HG02884 (cell line): ENCODE results near the gene OXNAD1.

ENCODE experiments used
- ATAC-seq: cut with Tn5 transposase; IDR thresholded peaks from one replicate; pipeline ENCODE4 v1.9.1; 2021; ENCODE audit warnings: mild to moderate bottlenecking, moderate library complexity; ENCODE audit not compliant: unreplicated experiment

Gene OXNAD1

DNA sequence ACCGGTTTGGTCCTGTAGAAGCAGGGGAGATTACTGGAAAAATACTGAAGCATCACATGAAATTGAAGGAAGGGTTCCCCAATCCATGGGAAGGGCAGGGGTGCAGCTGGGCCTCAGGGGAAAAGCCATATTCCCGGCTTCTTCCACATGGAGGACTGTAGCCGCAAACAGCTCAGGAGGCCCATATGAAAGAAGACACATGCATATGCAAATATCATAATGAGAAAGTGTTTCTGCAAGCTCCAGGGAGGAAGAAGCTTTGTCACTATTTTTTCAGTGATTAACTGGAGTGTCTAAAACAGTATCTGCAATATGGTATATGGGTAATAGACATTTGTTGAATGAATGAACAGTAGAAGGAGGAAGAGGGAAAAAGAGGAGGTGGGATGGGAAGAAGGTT, 19.4 kb upstream of the OXNAD1 start:
- ATAC-seq, result no peak

DNA sequence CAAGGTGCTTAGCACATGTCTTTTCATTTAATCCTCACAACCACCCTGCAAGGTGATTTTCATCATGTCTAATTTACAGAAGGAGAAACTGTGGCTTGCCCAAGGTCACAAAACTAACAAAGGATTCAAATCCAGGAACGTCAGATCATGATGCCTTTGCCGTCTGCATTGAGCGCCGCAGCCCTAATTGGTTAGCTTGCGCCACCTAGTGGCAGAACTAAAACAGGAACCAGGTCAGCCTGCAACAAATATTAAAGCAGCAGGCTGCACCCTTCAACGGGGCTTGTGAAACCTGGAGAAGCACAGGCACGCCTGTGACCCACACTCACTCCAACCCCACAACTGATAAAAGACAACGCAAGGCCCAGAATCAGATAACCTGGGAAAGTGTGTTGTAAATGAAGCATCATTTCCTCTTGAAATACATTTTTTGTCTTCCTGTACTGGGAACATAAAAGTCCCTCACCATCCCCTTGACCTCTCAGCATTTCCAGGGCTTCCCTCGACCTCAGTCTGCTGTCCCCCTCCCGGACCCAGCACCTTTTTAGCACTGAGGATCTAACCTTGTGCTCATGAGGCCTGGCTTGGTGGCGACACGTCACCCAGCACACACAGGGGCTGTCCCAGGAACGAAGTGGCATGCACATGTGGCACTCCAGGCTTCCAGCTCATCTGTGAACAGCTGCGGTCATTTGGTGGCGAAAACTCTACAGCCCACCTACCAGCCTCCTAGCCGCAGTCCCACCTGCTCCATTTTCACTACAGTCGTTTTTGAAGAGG, 17.5 kb upstream of the OXNAD1 start:
- peak; percentile 79 for ATAC-seq

DNA sequence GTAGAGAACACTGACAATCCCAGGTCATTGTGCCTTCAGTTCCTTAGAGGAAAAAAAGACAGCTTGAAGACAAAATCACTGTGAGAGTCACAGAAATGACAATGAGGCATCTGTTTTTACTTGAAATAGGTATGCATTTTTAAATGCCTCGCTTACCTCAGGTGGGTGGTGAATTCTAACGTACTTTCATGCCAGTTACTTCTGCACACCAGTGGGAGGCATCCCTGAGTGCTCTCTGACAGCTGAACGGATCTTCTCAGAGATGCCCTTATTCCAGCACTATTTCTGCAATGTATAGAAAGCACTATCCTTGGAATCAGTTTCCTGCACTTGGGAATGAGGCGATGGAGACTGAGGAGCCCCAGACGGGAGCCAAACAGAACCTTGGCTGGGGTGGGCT, 16.5 kb upstream of the OXNAD1 start:
- no peak for ATAC-seq

DNA sequence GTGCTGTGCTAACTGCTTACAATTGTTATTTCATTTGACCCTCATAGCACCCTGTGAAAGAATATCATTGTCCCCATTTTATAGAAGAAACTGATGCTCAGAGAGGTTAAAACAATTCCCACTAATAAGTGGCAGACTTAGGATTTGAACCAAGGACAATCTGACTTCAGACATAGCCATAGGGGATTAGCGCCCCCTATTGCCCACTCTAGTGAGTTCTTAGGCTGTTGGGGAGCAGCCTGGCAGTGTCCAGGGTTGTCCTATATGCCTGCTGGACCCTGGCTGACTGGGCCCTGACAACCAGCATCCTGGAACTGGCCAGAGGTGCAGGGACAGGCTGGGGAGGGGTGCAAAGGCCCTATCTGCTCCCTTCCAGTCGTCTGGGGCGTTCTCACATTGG, 15.7 kb upstream of the OXNAD1 start:
- no peak for ATAC-seq

DNA sequence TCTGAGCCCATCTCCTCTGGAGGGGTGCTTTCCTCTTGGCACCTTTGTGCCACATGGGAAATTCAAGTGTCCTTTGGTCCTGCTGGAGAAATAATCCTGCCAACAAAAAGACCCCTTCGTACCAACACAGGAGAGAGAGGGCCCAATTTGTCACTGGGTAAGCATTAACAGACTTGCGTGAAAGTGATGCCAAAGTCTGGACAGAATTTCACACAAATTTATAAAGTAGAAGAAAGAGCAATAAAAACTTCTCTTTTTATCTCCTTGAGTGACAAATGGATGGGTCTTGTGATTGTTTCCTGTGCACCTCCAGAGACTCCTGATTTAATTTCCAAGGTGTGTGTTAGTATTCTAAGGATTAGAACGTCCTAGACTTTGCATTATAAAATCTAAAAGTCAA, 15.1 kb upstream of the OXNAD1 start:
- ATAC-seq, result no peak

DNA sequence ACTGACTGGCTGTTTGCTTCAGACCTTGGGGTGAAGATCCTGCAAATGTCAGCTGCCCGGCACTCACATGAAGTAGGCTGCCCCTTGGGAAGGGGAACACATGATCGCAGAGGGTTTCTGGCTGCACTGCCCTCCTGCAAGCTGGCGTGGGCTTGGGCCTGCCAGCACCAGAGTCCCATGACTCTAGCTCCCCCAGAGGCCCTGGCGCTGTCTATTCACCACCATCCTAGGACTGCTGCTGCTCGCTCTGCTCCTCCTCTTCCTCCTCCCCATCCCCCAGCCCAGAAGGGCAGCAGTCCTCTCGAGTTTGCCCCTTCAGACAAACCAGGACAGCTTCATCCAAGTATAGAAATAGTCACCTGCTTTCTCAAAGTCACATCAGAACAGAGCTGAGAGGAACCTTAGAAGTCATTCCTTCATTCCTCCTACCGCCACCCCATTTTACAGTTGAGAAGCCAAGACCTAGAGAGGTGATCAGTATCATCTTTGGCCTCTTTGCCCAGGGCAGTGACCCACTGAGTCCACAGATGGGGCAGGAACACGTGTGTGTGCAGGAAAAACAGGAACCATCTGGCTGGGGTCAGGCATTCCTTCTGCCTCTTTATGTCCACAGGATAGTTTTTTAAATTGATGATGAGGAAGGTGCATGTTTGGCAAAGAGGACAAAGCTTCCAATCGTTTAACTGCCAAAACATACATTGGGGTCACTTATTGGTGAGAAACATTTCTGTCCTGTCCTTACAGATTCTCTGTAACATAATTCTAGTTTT, 13.5 kb upstream of the OXNAD1 start:
- no peak for ATAC-seq

DNA sequence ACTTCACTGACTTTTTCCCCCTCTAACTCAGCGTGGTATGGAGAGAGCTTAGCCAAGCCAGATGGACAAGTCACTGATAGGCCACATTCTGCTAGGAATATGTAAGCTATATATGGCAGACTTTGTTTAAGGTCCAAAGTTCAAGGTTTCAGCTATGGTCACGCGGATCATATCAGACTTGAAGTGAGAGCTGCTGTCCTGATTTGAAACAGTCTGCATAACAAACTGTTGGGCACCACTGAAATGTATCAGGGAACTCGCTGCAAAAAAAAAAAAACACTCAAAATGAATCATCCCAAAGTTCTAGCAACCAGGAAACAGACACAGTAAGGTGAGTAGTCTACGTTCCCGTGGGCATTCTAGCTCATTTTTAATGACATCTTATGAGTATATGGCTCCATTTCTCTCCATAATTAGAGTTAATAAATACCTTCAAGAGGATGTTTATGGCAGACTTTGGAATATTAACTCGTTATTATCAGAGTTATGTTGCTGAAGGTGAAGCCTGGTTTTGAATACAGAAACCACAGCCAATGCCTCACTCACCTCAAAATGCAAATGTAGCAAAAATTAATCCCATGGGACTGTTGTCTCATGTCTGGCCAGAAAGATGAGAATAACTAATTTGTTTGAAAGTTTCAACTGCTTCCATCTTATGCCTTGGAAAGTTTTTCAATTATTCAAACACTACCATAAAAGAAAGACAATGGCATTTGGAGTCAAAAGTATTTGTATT, 12.6 kb upstream of the OXNAD1 start:
- no peak for ATAC-seq

DNA sequence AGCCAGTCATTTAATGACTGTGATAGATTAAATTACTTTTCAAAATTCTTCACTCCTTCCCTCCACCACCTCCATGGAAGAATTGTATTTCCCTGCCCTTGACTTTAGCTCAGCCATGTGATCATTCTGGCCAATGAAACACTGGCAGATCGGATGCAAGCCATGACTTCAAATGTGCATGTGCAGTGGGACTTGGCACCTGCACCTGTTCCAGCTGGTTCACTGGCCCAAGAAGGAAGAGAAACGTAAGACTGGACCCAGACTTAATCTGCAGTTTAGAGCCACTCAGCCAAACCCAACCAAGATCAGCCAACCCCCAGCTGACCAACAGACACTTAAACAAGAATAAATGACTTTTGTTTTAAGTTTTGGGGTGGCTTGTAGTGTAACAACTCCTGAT, 12.0 kb upstream of the OXNAD1 start:
- ATAC-seq, result no peak

DNA sequence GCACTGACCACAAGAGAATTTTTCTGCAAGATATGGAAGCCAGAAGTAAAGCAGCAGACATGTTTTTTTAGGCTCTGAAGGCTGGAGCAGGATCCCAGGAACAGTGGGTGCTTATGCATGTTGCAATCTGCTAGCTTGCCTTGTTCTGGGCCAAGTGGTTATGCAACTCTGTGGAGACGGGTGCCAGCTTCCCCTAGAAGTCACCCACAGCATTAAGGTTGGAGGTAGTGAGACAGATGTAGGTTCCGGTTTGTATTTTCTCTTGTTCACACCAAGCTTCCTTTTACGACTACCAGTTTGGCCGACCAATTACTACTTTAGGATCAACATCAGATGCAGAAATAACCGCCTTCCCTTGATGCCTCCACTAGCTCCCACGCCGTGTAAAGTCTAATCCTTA, 11.4 kb upstream of the OXNAD1 start:
- no peak for ATAC-seq

DNA sequence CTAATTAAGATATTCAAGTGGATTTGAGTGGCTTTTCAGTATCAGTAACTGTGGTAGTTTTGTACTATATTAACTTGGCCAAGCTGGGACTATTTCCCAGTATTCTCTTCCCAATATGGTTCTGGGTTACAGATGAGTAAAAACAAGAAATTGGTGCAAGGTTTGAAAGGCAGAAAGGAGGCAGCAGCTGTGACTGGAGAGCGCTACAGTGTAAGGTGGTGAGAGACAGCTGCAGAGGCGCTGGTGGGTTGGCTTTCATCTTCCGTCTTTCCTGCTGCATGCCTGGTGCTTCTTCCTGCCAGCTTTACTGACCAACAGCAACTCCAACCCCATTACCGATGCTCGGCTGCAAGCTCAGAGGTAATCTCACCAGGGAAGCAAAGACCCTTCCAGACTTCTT, 10.1 kb upstream of the OXNAD1 start:
- ATAC-seq, result no peak

DNA sequence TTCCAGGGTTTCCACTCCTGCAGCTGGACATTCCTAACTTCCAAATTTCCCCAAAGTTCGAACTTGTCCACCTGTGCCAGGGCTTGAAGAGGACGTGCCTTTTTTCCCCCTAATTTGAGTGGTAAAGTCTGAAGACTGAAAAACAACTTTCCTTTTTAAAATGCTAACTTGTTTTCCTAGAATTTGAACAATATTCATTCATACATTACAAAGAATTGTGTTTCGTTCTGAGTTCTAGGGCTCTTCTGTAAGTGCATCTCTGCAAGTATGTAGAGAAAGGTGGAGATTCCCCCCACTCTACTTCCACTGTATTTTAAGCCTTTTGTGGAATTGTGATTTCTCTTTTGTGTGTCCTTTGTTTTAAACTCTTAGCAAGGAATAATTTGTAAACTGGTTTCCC, 9.7 kb upstream of the OXNAD1 start:
- no peak for ATAC-seq

DNA sequence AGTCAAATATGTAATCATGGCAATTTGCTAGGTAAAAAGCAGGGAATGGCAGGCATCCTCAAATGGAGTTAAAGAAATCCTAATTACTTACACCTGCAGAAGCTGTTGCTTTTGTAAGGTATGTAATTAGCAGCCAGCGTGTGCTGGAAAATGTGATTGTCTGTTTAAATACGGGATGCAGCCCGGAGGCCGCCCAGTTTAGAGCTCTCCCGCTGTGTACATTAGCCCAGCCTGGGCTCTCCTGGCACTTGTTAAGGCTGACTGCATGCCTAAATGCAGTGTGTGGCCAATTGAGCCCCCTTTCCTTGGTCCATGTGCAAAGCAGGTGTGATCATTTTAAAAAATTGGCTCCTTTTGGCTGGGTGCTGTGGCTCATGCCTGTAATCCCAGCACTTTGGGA, 9.3 kb upstream of the OXNAD1 start:
- no peak for ATAC-seq

DNA sequence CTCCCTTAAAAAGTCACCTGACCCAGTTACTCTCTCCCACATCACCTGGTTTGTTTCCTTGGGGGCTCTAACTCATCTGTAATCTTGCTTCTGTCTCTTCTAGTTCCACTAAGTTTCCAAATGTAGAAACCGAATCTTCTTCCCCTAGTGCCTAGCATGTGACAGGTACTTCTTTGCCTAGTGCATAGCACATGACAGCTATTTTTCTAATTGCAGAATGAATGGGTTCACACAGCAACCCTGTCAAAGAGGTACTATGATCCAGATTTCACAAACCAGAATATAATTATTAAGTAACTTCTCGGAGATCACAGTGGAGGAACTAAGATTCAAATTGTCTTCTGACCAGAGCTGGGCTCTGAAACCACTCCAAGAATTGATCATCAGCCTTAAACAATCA, 7.7 kb upstream of the OXNAD1 start:
- no peak for ATAC-seq

DNA sequence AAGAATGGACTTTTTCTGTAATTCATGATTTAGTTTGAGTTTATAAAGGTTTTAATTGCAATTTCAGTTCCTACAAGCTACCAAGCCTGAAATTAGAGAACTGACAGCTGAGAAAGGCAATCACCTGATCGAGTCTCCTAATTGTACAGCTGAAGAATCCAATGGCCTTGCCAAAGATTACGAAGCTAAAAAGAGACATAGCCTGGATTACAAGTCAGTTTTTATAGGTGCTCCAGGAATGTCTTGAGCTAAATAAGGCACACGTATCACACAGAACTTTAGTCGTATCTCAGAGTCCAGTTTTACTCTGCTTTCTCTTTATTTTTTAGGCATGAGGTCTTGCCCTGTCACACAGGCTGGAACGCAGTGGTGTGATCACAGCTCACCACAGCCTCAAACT, 6.8 kb upstream of the OXNAD1 start:
- no peak for ATAC-seq

DNA sequence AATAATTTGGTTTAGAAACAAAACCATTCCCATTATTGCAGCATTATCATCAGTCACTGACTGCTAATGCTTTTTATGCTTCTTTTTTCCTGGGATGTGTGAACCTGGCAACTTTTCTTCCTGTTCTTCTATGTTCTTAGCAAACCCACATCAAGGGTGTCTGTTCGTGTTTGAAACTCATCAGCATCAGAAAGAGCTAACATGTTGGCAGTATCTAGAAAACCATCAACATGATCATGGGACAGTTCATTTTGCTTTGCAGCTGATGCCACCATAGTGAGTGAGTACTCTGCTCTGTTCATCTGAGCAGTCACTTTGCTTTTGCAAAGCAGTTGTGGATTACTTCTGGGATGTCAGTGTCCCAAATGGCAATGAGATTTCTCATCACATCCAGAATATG, 6.1 kb upstream of the OXNAD1 start:
- ATAC-seq, result no peak

DNA sequence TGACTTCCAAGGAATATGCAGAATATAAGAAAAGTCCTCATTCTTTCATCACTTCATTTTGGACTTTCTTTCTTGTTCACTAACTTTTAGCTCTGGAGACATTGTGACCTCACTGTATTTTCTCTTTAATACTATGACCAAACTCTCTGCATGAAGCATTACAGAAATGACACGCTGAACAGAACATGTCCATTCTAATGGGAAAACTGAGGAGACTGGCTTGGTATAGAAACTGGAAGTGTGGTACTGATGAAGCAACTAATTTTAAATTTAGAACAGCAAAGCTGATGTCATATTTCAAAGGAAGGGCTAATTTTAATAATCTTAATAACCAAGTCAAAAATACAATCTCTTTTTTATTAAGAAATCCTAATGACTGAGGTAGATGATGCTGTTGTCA, 5.0 kb upstream of the OXNAD1 start:
- no peak for ATAC-seq

DNA sequence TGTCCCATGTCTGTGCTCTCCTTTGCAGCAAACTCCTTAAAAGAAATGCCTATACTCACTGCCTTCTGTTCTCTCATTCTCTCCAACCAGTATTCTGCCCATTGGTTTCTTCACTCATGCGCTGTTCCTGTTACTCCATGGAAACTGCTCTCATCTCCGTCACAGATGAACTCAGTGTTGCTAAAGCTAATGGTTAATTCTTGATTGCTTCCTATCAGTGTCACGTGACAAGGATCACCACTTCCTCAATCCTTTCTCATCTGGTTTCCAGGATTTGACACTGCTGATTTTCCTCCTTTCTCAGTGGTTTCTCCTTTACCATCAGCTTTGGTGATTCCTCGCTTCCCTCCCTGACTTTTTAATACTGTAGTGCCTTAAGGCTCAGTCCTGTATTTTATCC, 2.8 kb upstream of the OXNAD1 start:
- ATAC-seq, result no peak

DNA sequence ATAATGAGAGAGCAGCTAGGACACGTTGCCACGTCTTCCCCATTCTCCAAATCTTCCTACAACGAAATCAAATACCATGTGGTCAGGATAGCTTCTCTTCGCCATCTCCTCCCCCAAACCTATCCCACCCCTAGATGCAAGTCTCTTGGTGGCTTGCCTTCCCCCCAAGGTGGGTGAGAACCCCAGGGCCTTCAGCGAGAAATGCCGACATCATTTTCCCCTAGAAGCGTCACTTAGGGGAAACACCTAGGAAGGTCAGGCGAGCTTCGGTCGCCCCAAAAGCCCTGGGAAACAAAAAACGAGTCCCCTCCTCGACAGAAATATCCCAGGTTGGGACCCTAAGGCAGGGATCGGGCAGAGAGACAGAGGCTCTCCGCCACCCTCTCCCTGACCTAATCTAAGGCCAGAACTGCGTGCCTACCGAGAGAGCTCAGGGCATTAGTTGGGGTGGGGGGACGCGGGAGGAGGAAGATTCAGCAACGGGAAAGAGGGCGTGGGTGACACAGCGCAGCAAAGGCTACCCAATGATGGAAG, 771 bp upstream of the OXNAD1 start:
- peak; percentile 0 for ATAC-seq

DNA sequence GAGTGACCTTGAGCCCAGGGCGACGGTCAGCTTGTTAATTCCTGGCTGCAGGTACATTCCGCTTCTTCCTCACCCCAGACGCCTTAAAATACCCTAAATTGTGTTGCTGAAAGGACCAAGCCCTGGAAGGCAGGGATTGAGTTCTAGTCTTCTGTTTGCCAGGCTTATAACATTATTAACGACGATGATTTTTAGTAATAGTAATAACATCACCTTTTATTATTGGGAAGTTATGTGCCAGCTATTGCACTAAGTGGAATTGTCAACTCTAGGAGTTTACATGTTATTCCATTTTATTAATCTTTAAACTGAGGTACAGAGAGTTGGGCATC, 409 bp downstream of the OXNAD1 start:
- no peak for ATAC-seq

DNA sequence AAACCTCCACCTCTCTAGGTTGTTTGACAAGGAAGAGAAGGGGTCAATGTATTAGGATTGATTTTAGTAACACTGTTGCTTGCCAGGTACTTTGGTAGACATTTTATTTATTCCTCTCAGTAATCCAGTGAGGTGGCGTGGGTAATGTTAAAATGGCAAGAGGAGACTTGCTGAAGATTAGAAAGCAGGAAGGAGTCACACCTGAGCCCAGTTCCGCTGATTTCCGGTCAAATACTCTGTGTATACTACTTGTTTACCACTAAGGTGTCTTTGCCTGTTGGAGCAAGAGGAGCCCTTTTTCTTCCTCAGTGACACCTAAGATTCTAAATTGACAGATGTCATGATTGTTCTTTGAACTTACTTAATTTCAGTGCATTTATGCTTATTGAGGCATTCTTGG, 1.7 kb downstream of the OXNAD1 start:
- ATAC-seq, result no peak

DNA sequence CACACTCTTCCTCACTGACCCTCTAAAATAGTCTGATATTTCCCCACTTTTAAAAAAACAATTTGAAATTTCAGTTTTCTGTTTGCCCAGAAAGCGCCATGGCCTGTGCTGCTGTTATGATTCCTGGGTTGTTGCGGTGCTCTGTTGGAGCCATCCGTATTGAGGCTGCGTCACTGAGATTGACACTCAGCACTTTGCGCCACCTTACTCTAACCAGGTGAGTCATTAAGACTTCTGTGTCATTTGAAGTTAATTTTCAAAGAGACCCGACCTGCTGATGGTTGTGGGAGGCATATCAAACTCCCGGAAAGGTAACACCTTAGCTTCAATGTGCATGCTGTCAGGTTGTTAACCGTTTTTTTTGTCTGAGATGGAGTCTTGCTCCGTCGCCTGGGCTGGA, 5.8 kb downstream of the OXNAD1 start:
- no peak for ATAC-seq

DNA sequence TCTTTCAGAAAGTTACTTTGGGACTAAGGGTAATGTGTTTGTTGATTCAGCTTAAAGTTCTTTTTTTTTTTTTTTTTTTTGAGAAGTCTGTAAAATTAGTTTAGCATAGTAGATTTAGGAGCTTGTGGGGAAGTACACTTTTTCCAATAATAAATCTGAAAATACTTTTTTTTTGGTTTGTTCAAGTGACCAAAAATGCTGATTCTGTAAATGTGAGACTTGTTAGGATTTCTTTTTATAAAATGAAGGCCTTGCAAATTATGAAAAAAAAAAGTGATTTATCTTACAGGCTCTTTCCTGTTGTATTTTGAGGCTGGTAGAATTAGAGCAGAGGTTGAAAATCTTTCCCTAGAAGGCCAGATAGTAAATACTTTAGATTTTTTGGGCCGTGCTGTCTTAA, 7.6 kb downstream of the OXNAD1 start:
- no peak for ATAC-seq
